HCT116 (cell line): Measurements from ENCODE around the gene RWDD1. TPM values are rescaled to one million over a fixed set of nuclear protein-coding genes. Genes with fewer than 3 reads are reported as not detected.

Experiments
- ATAC-seq: fragments of 200-7000 bp; cut with Tn5 transposase; 2 replicates; pipeline ENCODE4 v1.9.1; 2020; ENCODE audit warnings: mild to moderate bottlenecking, moderate library complexity
- BruUV-seq: library from RNA; stranded (reverse); fragments of 400-500 nt; replicated peaks from 2 replicates; lab custom pipeline; 2021; lab: Mats Ljungman, UMichigan
- CTCF ChIA-PET: fragments of 300-600 bp; sonication (Branson Sonifier 250); formaldehyde crosslinking; loops from one replicate; lab custom pipeline; 2021; ENCODE audit warnings: antibody characterized with exemption; lab: Charles Lee
- POLR2A ChIA-PET: fragments of 300-600, 350-600 bp; sonication (Branson Sonifier 250); formaldehyde crosslinking; loops from one replicate; lab custom pipeline; 2021; ENCODE audit warnings: antibody characterized with exemption; lab: Charles Lee
- RAD21 ChIA-PET, 2 experiments: fragments of 300-600 bp; sonication (Branson Sonifier 250); formaldehyde crosslinking; loops; one replicate each; lab custom pipeline; 2023; ENCODE audit warnings: low total read pairs in 2 of 2; ENCODE audit not compliant: uncharacterized antibody in 2 of 2, unreplicated experiment in 2 of 2, low non-redundant PET in 1 of 2; lab: Charles Lee
- DNase-seq: peaks from one replicate; pipeline ENCODE4 v3.0.0-alpha.2; 2010; ENCODE audit warnings: low read depth, low spot score
- H2AFZ ChIP-seq: fragments of 200-600 bp; shearing (Covaris generic), sonication (generic); 2 replicates; pipeline ENCODE4 v1.6.1; 2017; ENCODE audit warnings: low read depth, mixed run types, mixed read lengths, antibody characterized with exemption, low read length; ENCODE audit not compliant: poor library complexity, severe bottlenecking
- H3K27ac ChIP-seq: 2 replicates; pipeline ENCODE4 v1.5.1; 2012; ENCODE audit warnings: low read depth, low read length
- H3K27me3 ChIP-seq: fragments of 200-600 bp; sonication (generic); 2 replicates; pipeline ENCODE4 v1.6.1; 2016; ENCODE audit warnings: mixed run types, low read length, mixed read lengths; ENCODE audit not compliant: insufficient read depth
- H3K36me3 ChIP-seq, 2 experiments: fragments of 200-500 bp in 1 of 2; fragments of 200-600 bp in 1 of 2; sonication (Bioruptor generic) in 1 of 2; sonication (generic) in 1 of 2; 2 replicates each; pipeline versions ENCODE4 v1.5.1 to v1.6.1; 2014 to 2016; ENCODE audit warnings: low read length in 2 of 2, inconsistent platforms in 1 of 2, mixed read lengths in 1 of 2, mixed run types in 1 of 2; ENCODE audit not compliant: insufficient read depth in 2 of 2, control insufficient read depth in 1 of 2
- H3K4me1 ChIP-seq, 2 experiments: fragments of 200-600 bp in 1 of 2; sonication (generic) in 1 of 2; 2 replicates each; pipeline versions ENCODE4 v1.5.1 to v1.6.1; 2012 to 2017; ENCODE audit warnings: low read length in 2 of 2, inconsistent platforms in 1 of 2, mild to moderate bottlenecking in 1 of 2, mixed read lengths in 1 of 2, mixed run types in 1 of 2, moderate library complexity in 1 of 2; ENCODE audit not compliant: insufficient read depth in 2 of 2, control insufficient read depth in 1 of 2
- H3K4me2 ChIP-seq: fragments of 200-600 bp; sonication (generic); 2 replicates; pipeline ENCODE4 v1.6.1; 2017; ENCODE audit warnings: mixed run types, low read length, mixed read lengths
- H3K4me3 ChIP-seq, 2 experiments: fragments of 200-600 bp in 1 of 2; sonication (generic) in 1 of 2; replicated peaks in 1 of 2; 2 replicates each; pipeline ENCODE4 v1.5.1; 2011 to 2016; ENCODE audit warnings: low read length in 2 of 2, control low read depth in 1 of 2, low read depth in 1 of 2, mild to moderate bottlenecking in 1 of 2, mixed read lengths in 1 of 2, mixed run types in 1 of 2
- H3K79me2 ChIP-seq: fragments of 200-600 bp; sonication (generic); 2 replicates; pipeline ENCODE4 v1.6.1; 2017; ENCODE audit warnings: mild to moderate bottlenecking, mixed run types, low read length, moderate library complexity, mixed read lengths; ENCODE audit not compliant: insufficient read depth
- H3K9ac ChIP-seq: fragments of 200-600 bp; sonication (generic); 2 replicates; pipeline ENCODE4 v1.6.1; 2016; ENCODE audit warnings: low read length, mixed read lengths
- H3K9me2 ChIP-seq: fragments of 200-600 bp; sonication (generic), shearing (Covaris generic); 2 replicates; pipeline ENCODE4 v1.6.1; 2017; ENCODE audit warnings: mixed run types, mild to moderate bottlenecking, moderate library complexity; ENCODE audit not compliant: insufficient read depth
- H3K9me3 ChIP-seq, 2 experiments: fragments of 200-500 bp in 1 of 2; fragments of 200-600 bp in 1 of 2; sonication (Bioruptor generic) in 1 of 2; sonication (generic) in 1 of 2; 2 replicates each; pipeline ENCODE4 v1.6.1; 2014 to 2017; ENCODE audit warnings: low read length in 2 of 2, mixed read lengths in 2 of 2, inconsistent platforms in 1 of 2, low read depth in 1 of 2, mild to moderate bottlenecking in 1 of 2, mixed run types in 1 of 2, moderate library complexity in 1 of 2; ENCODE audit not compliant: control insufficient read depth in 1 of 2, insufficient read depth in 1 of 2
- H4K20me1 ChIP-seq: fragments of 200-600 bp; sonication (generic), shearing (Covaris generic); 2 replicates; pipeline ENCODE4 v1.6.1; 2017; ENCODE audit warnings: mixed run types, mild to moderate bottlenecking, moderate library complexity; ENCODE audit not compliant: insufficient read depth
- CBX3 ChIP-seq: IDR thresholded peaks from 2 replicates; pipeline ENCODE4 v1.6.1; 2012; ENCODE audit warnings: low read depth
- CEBPB ChIP-seq: IDR thresholded peaks from 2 replicates; pipeline ENCODE4 v1.6.1; 2012; ENCODE audit warnings: low read depth
- CTCF ChIP-seq, 3 experiments: fragments of 200-600 bp in 1 of 3; sonication (generic) in 1 of 3; IDR thresholded peaks in 2 of 3; conservative IDR thresholded peaks in 1 of 3; 2 replicates each; pipeline ENCODE4 v1.5.1; 2012 to 2017; ENCODE audit warnings: low read depth in 2 of 3, low read length in 2 of 3, antibody characterized with exemption in 1 of 3, borderline replicate concordance in 1 of 3, control low read depth in 1 of 3, mild to moderate bottlenecking in 1 of 3, mixed read lengths in 1 of 3, mixed run types in 1 of 3, moderate library complexity in 1 of 3; ENCODE audit not compliant: insufficient read depth in 1 of 3
- EGR1 ChIP-seq: IDR thresholded peaks from 2 replicates; pipeline ENCODE4 v1.6.1; 2012; ENCODE audit warnings: low read depth
- EZH2 ChIP-seq: fragments of 200-600 bp; sonication (generic); IDR thresholded peaks from 2 replicates; pipeline ENCODE4 v1.6.1; 2017; ENCODE audit warnings: antibody characterized with exemption, mixed run types
- EZH2phosphoT487 ChIP-seq: fragments of 200-600 bp; IDR thresholded peaks from 2 replicates; pipeline ENCODE4 v1.6.1; 2018; ENCODE audit warnings: antibody characterized with exemption, borderline replicate concordance
- FOSL1 ChIP-seq: IDR thresholded peaks from 2 replicates; pipeline ENCODE4 v1.6.1; 2012; ENCODE audit warnings: low read depth
- JUND ChIP-seq: IDR thresholded peaks from 2 replicates; pipeline ENCODE4 v1.6.1; 2012
- MAX ChIP-seq: IDR thresholded peaks from 2 replicates; pipeline ENCODE4 v1.6.1; 2012
- POLR2A ChIP-seq: IDR thresholded peaks from 2 replicates; pipeline ENCODE4 v1.7.0; 2011; ENCODE audit warnings: borderline replicate concordance; ENCODE audit not compliant: insufficient read depth, insufficient read length; ENCODE audit errors: extremely low read depth
- RAD21 ChIP-seq: IDR thresholded peaks from 2 replicates; pipeline ENCODE4 v1.6.1; 2012; ENCODE audit warnings: low read depth, mild to moderate bottlenecking
- REST ChIP-seq: IDR thresholded peaks from 2 replicates; pipeline ENCODE4 v1.6.1; 2012; ENCODE audit warnings: low read depth
- SIN3A ChIP-seq: IDR thresholded peaks from 2 replicates; pipeline ENCODE4 v1.6.1; 2012; ENCODE audit warnings: low read depth
- SRF ChIP-seq: IDR thresholded peaks from 2 replicates; pipeline ENCODE4 v1.6.1; 2012; ENCODE audit warnings: low read depth
- TCF7L2 ChIP-seq: IDR thresholded peaks from 2 replicates; pipeline ENCODE4 v1.7.0; 2011; ENCODE audit warnings: borderline replicate concordance, inconsistent platforms; ENCODE audit not compliant: insufficient read depth, insufficient read length; ENCODE audit errors: extremely low read depth
- YY1 ChIP-seq: IDR thresholded peaks from 2 replicates; pipeline ENCODE4 v1.6.1; 2011; ENCODE audit warnings: low read length, low read depth, moderate library complexity, mild to moderate bottlenecking; ENCODE audit not compliant: insufficient replicate concordance; ENCODE audit errors: extremely low read depth
- ZFX ChIP-seq: fragments of 450-650 bp; IDR thresholded peaks from 2 replicates; pipeline ENCODE4 v1.6.1; 2017
- intact Hi-C: fragments of 100-400 bp; cut with micrococcal nuclease; formaldehyde crosslinking; loops from 2 replicates; pipeline ENCODE4 v1.10.0; 2022
- total RNA-seq: library from RNA; stranded (reverse); gene quantifications from one replicate; pipeline ENCODE4 v1.2.1, GENCODE V29; 2021; ENCODE audit not compliant: unreplicated experiment
- TF ChIP-seq, protein P1 (sequence below): IDR thresholded peaks from 2 replicates; pipeline ENCODE4 v1.6.1; 2011; ENCODE audit warnings: mild to moderate bottlenecking, low read length, moderate library complexity; ENCODE audit not compliant: insufficient replicate concordance; ENCODE audit errors: extremely low read depth

Gene RWDD1
- total RNA-seq, 1 experiment from 2014 or later = 24.4 TPM

DNA sequence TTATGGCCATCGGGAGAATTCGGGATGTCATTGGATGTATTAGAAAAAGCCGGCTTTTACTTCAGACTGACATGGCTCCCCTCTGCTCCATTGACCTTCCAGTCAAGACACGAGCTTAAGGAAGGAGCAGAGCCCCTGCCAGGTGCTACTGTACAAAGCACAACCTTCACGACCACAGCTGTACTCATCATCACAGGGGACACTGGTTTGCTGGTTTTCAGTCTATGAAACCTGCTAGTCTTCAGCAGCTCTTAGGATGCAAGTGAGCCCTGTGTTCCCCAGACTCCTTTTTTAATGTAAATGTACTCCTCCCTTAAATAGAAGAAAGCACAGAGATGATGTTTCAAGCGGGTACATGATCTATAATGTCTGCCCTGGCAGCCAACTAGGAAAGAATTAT, 23.9 kb upstream of the RWDD1 start:
- no peak overlapping the region for H2AFZ ChIP-seq
- no peak for DNase-seq
- H3K4me3 ChIP-seq = no peak overlapping the region
- H3K9me2 ChIP-seq = no peaks in the 10 kb centered on the region
- RAD21 ChIA-PET = no interaction called here
- no peaks in the 10 kb centered on the region for H3K4me1 ChIP-seq
- H3K27ac ChIP-seq = no peak overlapping the region
- H3K79me2 ChIP-seq = no peaks in the 10 kb centered on the region
- H4K20me1 ChIP-seq = no peaks in the 10 kb centered on the region
- intact Hi-C loops = no loop called here
- H3K4me2 ChIP-seq = no peak overlapping the region
- H3K9me3 ChIP-seq = no peaks in the 10 kb centered on the region
- CTCF ChIA-PET = no interaction called here
- ATAC-seq = no peak
- POLR2A ChIA-PET = no interaction called here
- no peak for TF ChIP-seq CEBPB
- TF ChIP-seq ZFX = no peak
- TF ChIP-seq FOSL1 = no peak
- no peak for TF ChIP-seq TCF7L2
- TF ChIP-seq EZH2phosphoT487 = no peak
- no peak for TF ChIP-seq JUND
- no peak for TF ChIP-seq REST
- TF ChIP-seq SRF = no peak
- TF ChIP-seq POLR2A = no peak
- no peak for TF ChIP-seq SIN3A
- TF ChIP-seq, protein P1, sequence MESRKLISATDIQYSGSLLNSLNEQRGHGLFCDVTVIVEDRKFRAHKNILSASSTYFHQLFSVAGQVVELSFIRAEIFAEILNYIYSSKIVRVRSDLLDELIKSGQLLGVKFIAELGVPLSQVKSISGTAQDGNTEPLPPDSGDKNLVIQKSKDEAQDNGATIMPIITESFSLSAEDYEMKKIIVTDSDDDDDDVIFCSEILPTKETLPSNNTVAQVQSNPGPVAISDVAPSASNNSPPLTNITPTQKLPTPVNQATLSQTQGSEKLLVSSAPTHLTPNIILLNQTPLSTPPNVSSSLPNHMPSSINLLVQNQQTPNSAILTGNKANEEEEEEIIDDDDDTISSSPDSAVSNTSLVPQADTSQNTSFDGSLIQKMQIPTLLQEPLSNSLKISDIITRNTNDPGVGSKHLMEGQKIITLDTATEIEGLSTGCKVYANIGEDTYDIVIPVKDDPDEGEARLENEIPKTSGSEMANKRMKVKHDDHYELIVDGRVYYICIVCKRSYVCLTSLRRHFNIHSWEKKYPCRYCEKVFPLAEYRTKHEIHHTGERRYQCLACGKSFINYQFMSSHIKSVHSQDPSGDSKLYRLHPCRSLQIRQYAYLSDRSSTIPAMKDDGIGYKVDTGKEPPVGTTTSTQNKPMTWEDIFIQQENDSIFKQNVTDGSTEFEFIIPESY = no peak
- no peak for TF ChIP-seq CTCF (IDR thresholded peaks at IDR 0.05 in 2 of 3, conservative IDR thresholded peaks at IDR 0.05 in 1 of 3; ENCODE audit: borderline replicate concordance in 1 of 3, insufficient read depth in 1 of 3, low read depth in 2 of 3, low read length in 2 of 3)
- TF ChIP-seq EZH2 = no peak
- TF ChIP-seq YY1 = no peak
- TF ChIP-seq EGR1 = no peak
- no peak for TF ChIP-seq MAX
- TF ChIP-seq CBX3 = no peak
- no peak for TF ChIP-seq RAD21
- H3K9ac ChIP-seq = no peak overlapping the region
- BruUV-seq = no TSS peak
- no peaks in the 10 kb centered on the region for H3K27me3 ChIP-seq
- H3K36me3 ChIP-seq = no peaks in the 10 kb centered on the region
